ENCODE results near the gene CFAP100.
A peak's percentile ranks its signal among the peaks of the same experiment; 100 is the strongest.

Gene CFAP100

GRCh38 chr3:126356373-126357264 lies 38.1 kb upstream of the CFAP100 start:
- DNase-seq (ENCODE audit: low read depth) = no peak

- DNase-seq (ENCODE audit: low read depth) = peak; percentile 26
These were observed 37.2 kb upstream of the CFAP100 start, which contains the start of gene KLF15 for GRCh38 chr3:126357295-126358037. Gene KLF15, minus strand, starts transcription at chr3:126357408. Its CDS starts 4,486 bp downstream, at chr3:126352922.

DNA sequence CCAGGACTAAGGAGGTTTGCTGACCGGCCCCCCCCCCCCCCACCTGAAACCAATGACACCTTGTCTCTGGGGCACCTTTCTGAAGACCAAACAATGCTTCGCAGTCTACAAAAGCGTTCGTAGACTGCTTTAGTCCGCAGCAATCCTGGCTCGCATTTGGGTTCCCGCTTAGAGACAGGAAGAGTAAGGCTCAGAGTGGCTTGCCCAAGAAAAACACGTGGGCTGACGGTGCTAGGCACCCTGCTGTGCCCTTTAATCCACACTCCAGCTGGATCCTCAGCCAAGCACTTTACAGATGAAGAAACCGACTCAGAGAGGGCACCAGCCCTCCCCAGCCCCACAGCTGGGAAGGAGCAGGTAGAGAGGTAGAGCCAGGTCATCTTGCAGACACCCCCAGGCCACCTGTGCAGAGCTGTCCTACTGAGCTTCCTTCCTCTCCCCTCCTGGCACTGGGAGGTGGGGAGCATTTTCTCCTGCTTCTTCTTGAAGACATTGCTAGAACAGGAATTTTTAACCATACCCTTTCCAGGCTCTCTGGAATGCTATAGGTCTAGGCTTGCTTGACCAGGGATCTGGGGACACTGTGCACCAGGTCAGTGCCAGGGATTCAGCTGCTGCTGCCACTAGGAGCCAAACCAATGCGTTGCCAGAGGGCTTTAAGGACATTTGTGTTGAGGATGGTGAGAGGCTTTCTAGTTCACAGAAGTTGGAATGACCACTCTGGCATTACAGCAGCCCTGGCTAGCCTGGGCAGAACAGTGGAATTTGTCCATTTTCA lies 36.5 kb upstream of the CFAP100 start:
- no peak for DNase-seq (ENCODE audit: low read depth)

DNA sequence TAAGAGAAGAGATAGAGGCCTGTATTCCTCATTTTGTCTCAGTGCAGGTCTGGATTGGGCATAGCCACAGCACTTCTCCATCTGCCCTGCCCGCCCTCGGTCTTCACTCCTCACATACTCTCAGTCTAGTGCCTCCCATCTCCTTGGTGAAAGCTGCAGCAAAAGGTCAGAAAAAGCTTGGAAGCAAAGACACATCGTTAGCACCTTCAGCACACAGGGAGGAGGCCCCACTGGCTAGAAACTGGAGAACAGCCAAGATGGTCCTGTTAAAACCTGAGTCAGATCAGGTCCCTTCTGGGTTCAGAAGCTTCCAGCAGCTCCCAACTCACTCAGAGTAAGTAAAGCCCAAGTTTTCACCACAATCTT lies 35.9 kb upstream of the CFAP100 start:
- DNase-seq (ENCODE audit: low read depth) = no peak

DNA sequence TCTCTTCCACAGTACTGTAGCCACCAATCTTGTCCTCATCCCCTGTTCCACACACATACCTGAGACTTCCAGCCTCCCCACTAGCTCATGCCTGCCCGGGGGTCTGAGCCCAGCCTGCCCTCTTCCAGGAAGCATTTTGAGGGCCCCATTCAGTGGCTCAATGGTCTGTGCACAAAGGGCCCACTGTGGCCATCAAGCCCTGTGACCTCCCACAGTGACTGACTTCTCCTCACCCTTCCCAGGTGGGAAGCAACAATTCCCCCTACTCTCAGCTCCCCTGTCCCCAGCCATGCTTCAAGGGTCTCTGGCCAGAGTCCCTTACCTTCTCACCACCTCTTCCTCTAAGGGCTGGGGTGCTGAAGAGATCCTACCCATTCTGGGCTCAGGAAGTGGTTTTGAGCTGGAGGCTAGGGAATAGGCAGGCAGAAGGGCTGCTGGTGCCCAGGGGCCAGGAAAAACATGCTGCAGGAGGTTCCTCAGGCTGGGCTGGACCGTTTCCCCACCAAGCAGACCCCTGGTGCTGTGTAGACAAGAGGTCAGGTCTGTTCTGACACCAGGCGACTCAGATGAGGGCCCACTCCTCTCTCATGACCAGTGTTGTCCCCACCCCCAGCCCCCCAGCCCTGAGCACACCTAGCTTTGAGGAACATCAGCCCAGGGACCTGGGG lies 34.5 kb upstream of the CFAP100 start:
- DNase-seq (ENCODE audit: low read depth) = no peak

DNA sequence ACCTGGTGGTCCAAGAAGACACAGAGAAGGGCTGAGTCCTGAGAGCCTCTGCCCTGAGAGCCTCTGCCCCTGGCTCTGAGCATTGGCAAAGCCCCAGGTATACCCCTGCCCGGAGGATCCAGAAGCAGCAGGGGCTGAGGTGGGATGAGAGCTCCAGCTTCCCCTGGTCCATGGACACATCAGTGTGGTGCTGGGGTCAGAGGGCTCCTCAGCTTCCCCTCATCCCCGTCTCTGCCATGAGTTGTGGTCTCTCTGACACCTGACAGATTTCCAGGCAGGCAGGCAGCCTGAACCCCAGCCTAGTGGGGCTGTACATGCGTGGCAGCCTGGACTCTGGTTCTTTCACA lies 34.0 kb upstream of the CFAP100 start:
- no peak for DNase-seq (ENCODE audit: low read depth)

DNA sequence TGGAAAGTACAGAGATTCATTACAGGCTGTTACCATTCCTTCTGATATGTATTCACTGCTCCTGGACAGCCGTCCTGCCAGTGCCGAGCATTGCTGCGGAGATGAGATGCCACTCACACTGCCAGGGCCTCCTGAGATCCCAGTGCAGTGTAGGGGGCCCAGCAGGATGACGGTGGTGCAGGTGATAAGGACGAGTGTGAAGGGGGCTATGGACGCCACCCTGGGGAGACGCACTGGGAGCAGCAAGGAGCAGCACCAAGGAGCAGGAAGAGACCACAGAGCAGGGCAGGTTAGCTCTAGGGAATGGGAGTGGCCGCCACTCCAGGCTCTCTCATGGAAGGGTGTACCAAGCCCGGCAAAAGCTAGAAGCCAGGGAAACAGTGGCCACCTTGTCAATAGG lies 33.5 kb upstream of the CFAP100 start:
- DNase-seq (ENCODE audit: low read depth) = no peak

- no peak for DNase-seq (ENCODE audit: low read depth)
These were observed 30.5 kb upstream of the CFAP100 start for GRCh38 chr3:126364130-126364695.

DNA sequence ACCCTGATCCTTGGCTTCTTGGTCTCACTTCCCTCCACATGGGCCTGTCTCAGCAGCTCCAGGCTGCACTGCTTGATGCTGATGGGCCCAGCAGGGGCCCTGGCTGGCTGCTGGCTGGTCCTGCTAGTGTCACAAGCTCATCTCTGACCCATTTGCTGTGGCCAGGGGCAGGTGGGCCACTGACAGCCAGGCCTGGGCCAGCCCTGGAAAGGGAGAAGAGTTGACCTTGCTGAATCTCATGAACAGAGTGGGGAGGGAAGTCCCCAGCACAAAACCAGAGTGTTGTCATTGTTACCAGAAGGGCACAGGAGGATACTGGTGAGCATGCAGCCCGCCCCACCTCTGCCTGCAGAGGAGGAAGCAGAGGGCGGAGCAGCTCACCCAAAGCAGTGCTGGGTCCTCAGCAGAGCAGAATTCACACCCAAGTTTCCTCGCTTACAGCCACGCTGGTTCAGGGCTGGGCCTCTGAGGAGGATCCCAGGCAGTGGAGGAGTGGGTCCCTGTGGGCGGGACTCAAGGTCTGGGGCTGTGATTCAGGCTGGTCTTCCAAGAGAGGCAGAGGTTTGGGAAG lies 29.9 kb upstream of the CFAP100 start:
- no peak for DNase-seq (ENCODE audit: low read depth)

GRCh38 chr3:126365351-126366277 lies 29.1 kb upstream of the CFAP100 start:
- no peak for DNase-seq (ENCODE audit: low read depth)

GRCh38 chr3:126367316-126367805 lies 27.3 kb upstream of the CFAP100 start:
- no peak for DNase-seq (ENCODE audit: low read depth)

DNA sequence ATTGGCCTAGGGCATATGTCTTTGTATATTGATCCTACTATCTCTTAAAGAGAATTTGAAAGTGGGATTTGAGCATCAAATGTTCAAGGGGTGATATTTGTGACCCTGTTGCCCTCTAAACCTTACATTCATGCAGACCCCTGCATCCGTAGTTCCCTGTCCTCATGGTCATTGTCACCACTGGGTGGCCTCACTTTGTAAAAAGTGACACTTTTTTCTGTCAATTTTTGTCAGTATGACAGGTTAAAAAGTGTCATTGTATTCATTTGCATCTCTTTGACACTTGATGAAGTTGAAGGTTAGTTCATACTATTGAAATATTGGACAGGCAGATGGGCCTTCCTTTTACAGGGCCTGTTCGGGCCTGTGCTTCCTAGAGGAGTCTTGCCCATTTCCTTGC lies 25.2 kb upstream of the CFAP100 start:
- no peak for DNase-seq (ENCODE audit: low read depth)

DNA sequence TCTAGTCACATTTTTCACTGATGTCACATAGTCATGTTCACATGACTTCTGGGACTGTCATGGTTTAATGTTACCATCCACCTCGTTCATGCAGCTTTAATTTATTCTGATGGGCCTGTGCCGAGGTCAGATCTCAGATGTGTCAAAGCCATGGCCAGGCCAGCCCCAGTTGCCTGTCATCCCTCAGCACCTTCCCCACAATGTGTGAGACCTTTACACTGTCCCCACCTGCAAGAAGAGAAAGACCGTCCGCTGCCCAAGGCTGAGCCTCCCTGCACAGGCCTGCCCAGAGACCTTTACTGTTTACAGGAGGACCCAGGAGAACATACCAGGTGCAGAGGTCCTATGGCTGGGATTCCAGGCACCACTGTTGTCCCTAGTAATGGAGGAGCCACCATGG lies 24.7 kb upstream of the CFAP100 start:
- DNase-seq (ENCODE audit: low read depth) = no peak

- no peak for DNase-seq (ENCODE audit: low read depth)
These were observed 24.1 kb upstream of the CFAP100 start for GRCh38 chr3:126370606-126371005.

GRCh38 chr3:126371096-126371705 lies 23.5 kb upstream of the CFAP100 start:
- DNase-seq (ENCODE audit: low read depth) = no peak

DNA sequence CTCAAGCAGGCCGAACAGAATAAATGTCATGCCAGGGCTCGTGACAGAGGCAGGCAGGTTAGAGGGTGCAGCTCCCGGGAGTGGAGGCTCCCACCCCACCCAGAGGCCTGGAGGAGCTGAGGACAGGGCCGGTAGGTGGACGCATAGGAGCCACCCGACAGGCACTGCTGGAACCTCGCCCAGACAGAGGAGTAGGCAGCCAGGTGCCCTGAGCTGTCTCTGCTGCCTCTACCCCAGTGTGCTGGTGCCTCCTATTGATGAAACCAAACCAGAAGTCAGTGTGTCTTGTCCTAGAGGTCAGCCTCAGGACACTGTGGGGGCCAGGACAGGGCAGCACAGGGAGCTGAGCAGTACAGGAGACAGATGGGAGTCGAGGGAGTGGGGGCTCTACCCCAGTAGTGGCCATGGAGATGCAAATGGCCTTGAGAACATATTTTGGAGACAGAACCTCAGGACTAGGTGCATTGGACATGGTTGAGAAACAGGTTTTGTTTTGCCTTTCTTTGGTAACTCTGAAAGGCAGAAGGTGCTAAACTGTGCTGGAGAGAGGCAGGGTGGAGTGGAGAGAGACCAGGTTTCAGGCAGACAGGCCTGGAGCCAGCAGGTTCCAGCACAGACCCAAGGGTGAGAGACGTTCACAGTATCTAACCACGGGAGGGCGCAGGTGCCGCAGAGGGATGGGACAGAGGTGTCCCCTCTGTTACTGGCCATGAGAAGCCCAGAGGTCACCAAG lies 22.1 kb upstream of the CFAP100 start:
- no peak for DNase-seq (ENCODE audit: low read depth)

DNA sequence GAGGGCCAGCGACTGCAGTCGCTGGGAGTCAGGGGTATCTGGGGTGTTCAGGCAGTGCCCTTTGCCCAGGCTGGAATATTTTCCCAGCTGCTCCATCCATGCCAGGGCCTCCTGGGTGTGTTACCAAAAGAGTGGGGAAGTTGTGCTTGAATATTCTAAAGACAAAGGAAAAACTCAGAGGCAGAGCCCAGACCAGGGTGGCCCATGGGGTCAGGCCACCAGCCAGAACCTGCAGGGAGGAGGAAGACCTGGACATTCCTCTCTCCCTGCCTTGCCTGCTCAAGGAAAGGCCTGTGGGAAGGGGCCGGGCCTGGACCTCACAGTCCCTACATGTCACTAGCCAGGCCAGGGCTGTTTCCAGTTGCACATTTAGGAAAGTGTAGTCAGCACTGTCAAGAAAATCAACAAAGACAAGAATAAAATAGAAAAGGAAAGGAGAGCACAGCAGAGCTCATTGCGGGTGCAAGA lies 21.5 kb upstream of the CFAP100 start:
- DNase-seq (ENCODE audit: low read depth) = no peak

DNA sequence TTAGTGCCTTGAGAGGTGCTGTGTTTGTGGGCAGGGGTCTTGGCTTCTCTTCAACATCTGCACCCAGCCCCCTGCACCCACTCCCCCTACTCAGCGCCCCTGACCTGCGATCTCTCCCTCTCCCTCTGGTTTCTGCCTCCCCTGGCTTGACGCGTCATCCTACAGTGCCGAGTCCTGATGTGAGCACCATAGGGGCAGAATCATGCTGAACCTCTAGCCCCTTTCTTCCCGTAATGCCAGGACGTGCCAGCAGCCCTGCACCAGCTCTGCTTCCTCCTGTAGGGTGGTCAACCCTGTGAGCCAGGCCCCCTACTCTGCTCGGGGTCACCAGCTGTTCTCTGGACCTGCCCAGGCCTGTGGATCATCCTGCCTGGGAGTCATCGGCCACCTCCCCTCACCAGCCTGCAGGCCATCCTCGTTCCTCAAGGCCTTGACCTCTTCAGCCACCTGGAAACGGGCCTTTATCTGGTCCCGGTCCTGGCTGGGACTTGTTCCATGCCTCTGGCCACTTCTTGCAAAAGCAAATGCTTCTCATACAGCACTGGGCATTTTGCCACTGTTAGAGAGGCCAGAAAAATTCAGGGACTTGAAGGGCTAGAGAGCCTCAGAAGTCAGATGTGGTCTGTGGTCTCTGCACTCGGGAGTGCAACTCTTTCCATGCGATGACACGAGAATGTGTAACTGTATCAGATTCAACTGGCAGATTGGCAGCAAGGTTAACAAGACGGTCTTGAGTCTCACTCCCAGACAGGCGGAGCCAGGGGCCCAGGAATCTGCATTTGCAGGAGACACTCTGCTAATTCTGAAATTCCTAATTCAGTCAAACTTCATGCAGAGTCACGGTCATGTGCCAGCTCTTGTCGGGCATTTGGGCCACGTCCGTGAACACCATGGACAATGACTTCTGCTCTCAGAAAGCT lies 20.8 kb upstream of the CFAP100 start:
- DNase-seq (ENCODE audit: low read depth) = no peak

Data from HS-27A (cell line).